ENCODE data around the gene CNOT2. TPM values are rescaled to one million over a fixed set of nuclear protein-coding genes. Genes with fewer than 3 reads are reported as not detected.
"Not testable (repeated sequence)": the region's sequence is repeated elsewhere in the genome, so short reads cannot be mapped to it uniquely, and the experiment has no call there.

Gene CNOT2
- total and polyA plus RNA-seq, 9 donors: 33.7 to 115 (median 68.0) TPM

- no peaks in the 10 kb centered on the region for H3K36me3 ChIP-seq
- H3K4me3 ChIP-seq: no peak overlapping the region
- no peak for DNase-seq
- WGBS, 3 donors: 96 to 97% (median 96%) methylated on average over 4 of the region's 4 CpGs
- H3K27ac ChIP-seq: no peak overlapping the region
- TF ChIP-seq POLR2A (IDR thresholded peaks at IDR 0.05): no peak
- no peak for TF ChIP-seq EP300 (IDR thresholded peaks at IDR 0.05)
- no peak for TF ChIP-seq CTCF (IDR thresholded peaks at IDR 0.05)
- peaks cover 2% of the 10 kb centered on the region for H3K4me1 ChIP-seq (ENCODE audit: insufficient read depth)
- intact Hi-C loops (cut with DNase I): no loop called here
- H3K27me3 ChIP-seq: no peaks in the 10 kb centered on the region
- H3K9me3 ChIP-seq: no peaks in the 10 kb centered on the region
These were observed 140.3 kb downstream of the CNOT2 start for GRCh38 chr12:70383484-70383883.

- no peak for DNase-seq
- Histone ChIP-seq H3K27me3 (no peaks in the 10 kb centered on the region), H3K36me3 (no peaks in the 10 kb centered on the region), H3K4me3 (no peak overlapping the region), H3K4me1 (ENCODE audit: insufficient read depth) (peaks cover 2% of the 10 kb centered on the region), H3K27ac (no peak overlapping the region), H3K9me3 (no peaks in the 10 kb centered on the region)
- intact Hi-C loops (cut with DNase I): no loop called here
- no peak for TF ChIP-seq CTCF (IDR thresholded peaks at IDR 0.05)
- TF ChIP-seq POLR2A (IDR thresholded peaks at IDR 0.05): no peak
- no peak for TF ChIP-seq EP300 (IDR thresholded peaks at IDR 0.05)
- 89 to 93% (median 93%) methylated on average over 3 of the region's 3 CpGs for WGBS, 3 donors
These were observed 140.7 kb downstream of the CNOT2 start for GRCh38 chr12:70383886-70384285.

DNA sequence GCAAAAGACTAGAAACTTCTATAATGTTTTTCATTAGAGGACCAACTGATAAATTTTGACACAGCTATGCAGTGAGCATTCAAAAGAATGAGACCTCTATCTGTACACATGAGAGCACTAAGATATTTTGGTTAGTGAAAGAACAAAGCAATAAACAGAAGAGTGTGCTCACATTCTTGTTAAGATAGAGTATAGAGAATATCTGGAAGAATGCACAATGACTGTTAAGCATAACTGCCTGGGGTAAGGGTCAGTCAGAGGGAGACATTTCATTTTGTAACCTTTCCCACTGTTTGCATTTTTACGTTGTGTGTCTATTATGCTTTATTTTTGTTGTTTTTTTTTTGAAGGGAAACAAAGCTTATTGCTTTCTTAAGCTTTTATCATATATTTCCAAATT is 143.5 kb downstream of the CNOT2 start:
- H3K4me1 ChIP-seq (ENCODE audit: insufficient read depth): peaks cover 2% of the 10 kb centered on the region
- WGBS, 3 donors: 13 to 38% (median 16%) methylated on average over 1 of the region's 1 CpG
- no peak overlapping the region for H3K27ac ChIP-seq
- no peak overlapping the region for H3K4me3 ChIP-seq
- H3K27me3 ChIP-seq: no peaks in the 10 kb centered on the region
- TF ChIP-seq CTCF (IDR thresholded peaks at IDR 0.05) (no peak), EP300 (IDR thresholded peaks at IDR 0.05) (no peak), POLR2A (IDR thresholded peaks at IDR 0.05) (no peak)
- intact Hi-C loops (cut with DNase I): no loop called here
- no peaks in the 10 kb centered on the region for H3K9me3 ChIP-seq
- no peaks in the 10 kb centered on the region for H3K36me3 ChIP-seq
- no peak for DNase-seq

GRCh38 chr12:70389678-70390077 is 146.4 kb downstream of the CNOT2 start:
- TF ChIP-seq POLR2A (IDR thresholded peaks at IDR 0.05) (no peak), EP300 (IDR thresholded peaks at IDR 0.05) (no peak), CTCF (IDR thresholded peaks at IDR 0.05) (no peak)
- no peak overlapping the region for H3K4me3 ChIP-seq
- no peaks in the 10 kb centered on the region for H3K36me3 ChIP-seq
- H3K9me3 ChIP-seq: no peaks in the 10 kb centered on the region
- peaks cover 2% of the 10 kb centered on the region for H3K4me1 ChIP-seq (ENCODE audit: insufficient read depth)
- WGBS, 3 donors: 91 to 98% (median 93%) methylated on average over 2 of the region's 2 CpGs
- no peaks in the 10 kb centered on the region for H3K27me3 ChIP-seq
- intact Hi-C loops (cut with DNase I): no loop called here
- DNase-seq: no peak
- no peak overlapping the region for H3K27ac ChIP-seq

DNA sequence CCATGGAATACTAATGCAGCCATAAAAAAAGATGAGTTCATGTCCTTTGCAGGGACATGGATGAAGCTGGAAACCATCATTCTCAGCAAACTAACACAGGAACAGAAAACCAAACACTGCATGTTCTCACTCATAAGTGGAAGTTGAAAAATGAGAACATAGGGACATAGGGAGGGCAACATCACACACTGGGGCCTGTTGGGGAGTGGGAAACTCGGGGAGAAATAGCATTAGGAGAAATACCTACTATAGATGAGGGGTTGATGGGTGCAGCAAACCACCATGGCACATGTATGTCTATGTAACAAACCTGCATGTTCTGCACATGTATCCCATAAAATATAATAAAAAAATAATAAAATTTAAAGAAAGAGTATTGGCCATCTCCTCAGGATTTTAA is 149.4 kb downstream of the CNOT2 start:
- H3K4me3 ChIP-seq; H3K36me3 ChIP-seq; DNase-seq; intact Hi-C loops (cut with DNase I); H3K9me3 ChIP-seq; H3K27me3 ChIP-seq; H3K27ac ChIP-seq; H3K4me1 ChIP-seq (ENCODE audit: insufficient read depth): not testable (repeated sequence)
- WGBS, 3 donors: 77 to 90% (median 86%) methylated on average over 1 of the region's 1 CpG
